K562 (cell line): Measurements from ENCODE around the gene PAPOLB.

Source experiments
- CTCF ChIP-seq, 3 experiments: IDR thresholded peaks in 2 of 3; conservative IDR thresholded peaks in 1 of 3; 2 replicates each; pipeline ENCODE4 v1.5.1; 2011 to 2012; ENCODE audit warnings: low read length in 3 of 3, mild to moderate bottlenecking in 3 of 3, control low read depth in 2 of 3, improper control_type of control experiment in 1 of 3, inconsistent platforms in 1 of 3, low read depth in 1 of 3, mixed read lengths in 1 of 3, moderate library complexity in 1 of 3; ENCODE audit not compliant: insufficient read depth in 2 of 3
- MYC ChIP-seq, 2 experiments: fragments of 250-450 bp in 1 of 2; sonication (Bioruptor Pico) in 1 of 2; IDR thresholded peaks; 2 replicates each; pipeline versions ENCODE4 v1.5.1 to v1.6.1; 2012 to 2021; ENCODE audit warnings: low read depth in 2 of 2, borderline replicate concordance in 1 of 2, improper control_type of control experiment in 1 of 2, low read length in 1 of 2, mild to moderate bottlenecking in 1 of 2, moderate library complexity in 1 of 2
- PKNOX1 ChIP-seq: fragments of 450-650 bp; IDR thresholded peaks from 2 replicates; pipeline ENCODE4 v1.6.1; 2016
- SREBF2 ChIP-seq: sonication (generic); formaldehyde crosslinking; IDR thresholded peaks from 2 replicates; pipeline ENCODE4 v1.4.0; 2020; ENCODE audit warnings: mild to moderate bottlenecking, missing genetic modification reagents
- SUPT5H ChIP-seq: fragments of 450-650 bp; IDR thresholded peaks from 2 replicates; pipeline ENCODE4 v1.6.1; 2016

DNA sequence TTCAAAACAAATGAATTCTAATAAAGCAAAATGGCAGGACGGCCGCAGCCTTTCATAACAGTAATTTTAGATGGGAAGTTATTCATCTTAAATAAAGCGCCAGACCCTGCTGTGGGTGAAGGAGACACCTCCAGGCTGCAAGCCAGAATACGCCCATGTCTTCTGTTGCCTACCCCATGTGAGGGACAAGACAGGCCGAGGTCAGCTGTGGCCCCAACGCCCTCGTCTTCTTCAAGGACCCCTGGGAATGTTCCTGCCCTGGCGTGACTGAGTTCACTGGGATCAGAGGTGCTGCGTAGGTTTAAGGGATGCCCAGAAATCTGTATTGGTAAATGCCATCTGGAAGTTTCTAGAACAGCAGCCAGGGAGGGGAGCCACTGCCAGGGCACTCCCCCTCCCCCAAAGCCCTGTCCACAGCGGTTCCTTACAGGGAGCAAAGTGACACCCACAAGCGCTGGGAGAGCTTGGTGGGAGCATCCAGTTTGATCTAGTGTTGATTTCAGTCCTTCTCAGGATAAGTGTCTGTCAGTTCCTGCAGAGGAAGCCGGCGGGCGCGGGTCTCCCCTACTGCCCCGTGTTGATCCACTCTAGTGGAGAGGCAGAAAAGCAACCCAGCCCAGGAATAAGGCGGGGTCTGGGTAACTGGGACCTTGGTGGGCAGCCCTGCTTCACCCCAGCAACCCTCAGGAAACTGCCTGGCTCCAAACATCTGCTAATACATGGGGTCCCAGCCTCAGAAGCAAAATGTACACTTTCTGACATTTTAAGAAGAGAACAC is 20.6 kb downstream of the PAPOLB start:
- no peak for TF ChIP-seq MYC (IDR thresholded peaks at IDR 0.05; ENCODE audit: low read depth, low read length)
- no peak for TF ChIP-seq MYC (CRISPR knock-in tag; IDR thresholded peaks at IDR 0.05; ENCODE audit: borderline replicate concordance, low read depth)
- no peak for TF ChIP-seq SREBF2 (CRISPR knock-in tag)
- no peak for TF ChIP-seq PKNOX1
- no peak for TF ChIP-seq SUPT5H
- no peak for TF ChIP-seq CTCF (IDR thresholded peaks at IDR 0.05 in 2 of 3, conservative IDR thresholded peaks at IDR 0.05 in 1 of 3; ENCODE audit: insufficient read depth in 2 of 3, low read depth in 1 of 3, low read length in 3 of 3)
